Skeletal muscle satellite cell (primary cell): ENCODE data around the gene CPZ.

Experiments used
- H3K27me3 ChIP-seq: 2 replicates; pipeline ENCODE4 v1.7.0; 2013; ENCODE audit warnings: low read length; ENCODE audit not compliant: control insufficient read depth, insufficient read depth
- H3K36me3 ChIP-seq: 2 replicates; pipeline ENCODE4 v1.7.0; 2013; ENCODE audit warnings: mild to moderate bottlenecking, control low read depth, low read length; ENCODE audit not compliant: insufficient read depth
- H3K4me1 ChIP-seq: 2 replicates; pipeline ENCODE4 v1.7.0; 2013; ENCODE audit warnings: low read length; ENCODE audit not compliant: control insufficient read depth, insufficient read depth
- H3K4me2 ChIP-seq: 2 replicates; pipeline ENCODE4 v1.7.0; 2013; ENCODE audit warnings: mild to moderate bottlenecking, low read length
- H3K4me3 ChIP-seq: 2 replicates; pipeline ENCODE4 v1.7.0; 2013; ENCODE audit warnings: low read length
- H3K9ac ChIP-seq: 2 replicates; pipeline ENCODE4 v1.7.0; 2013; ENCODE audit warnings: mild to moderate bottlenecking, low read depth, low read length, moderate library complexity
- H3K9me3 ChIP-seq: replicated peaks from 2 replicates; pipeline ENCODE4 v1.7.0; 2013; ENCODE audit warnings: mild to moderate bottlenecking, control low read depth, low read length

Gene CPZ

GRCh38 chr4:8549352-8549931 is 43.1 kb upstream of the CPZ start:
- Histone ChIP-seq H3K4me2 (no peak overlapping the region), H3K36me3 (no peaks in the 10 kb centered on the region), H3K9me3 (no peaks in the 10 kb centered on the region), H3K4me3 (no peak overlapping the region), H3K9ac (no peak overlapping the region), H3K4me1 (peaks cover 25% of the 10 kb centered on the region), H3K27me3 (peaks cover 14% of the 10 kb centered on the region)

GRCh38 chr4:8550691-8551090 is 41.9 kb upstream of the CPZ start:
- Histone ChIP-seq H3K27me3 (peaks cover 14% of the 10 kb centered on the region), H3K4me3 (no peak overlapping the region), H3K4me2 (no peak overlapping the region), H3K36me3 (no peaks in the 10 kb centered on the region), H3K9me3 (no peaks in the 10 kb centered on the region), H3K4me1 (peaks cover 14% of the 10 kb centered on the region), H3K9ac (no peak overlapping the region)

GRCh38 chr4:8552024-8552423 is 40.5 kb upstream of the CPZ start:
- peaks cover 18% of the 10 kb centered on the region for H3K4me1 ChIP-seq
- no peak overlapping the region for H3K9ac ChIP-seq
- no peak overlapping the region for H3K4me3 ChIP-seq
- H3K36me3 ChIP-seq: no peaks in the 10 kb centered on the region
- H3K9me3 ChIP-seq: no peaks in the 10 kb centered on the region
- H3K27me3 ChIP-seq: peaks cover 14% of the 10 kb centered on the region
- H3K4me2 ChIP-seq: no peak overlapping the region

GRCh38 chr4:8552581-8553205 is 39.9 kb upstream of the CPZ start:
- no peak overlapping the region for H3K4me2 ChIP-seq
- H3K9me3 ChIP-seq: no peaks in the 10 kb centered on the region
- H3K36me3 ChIP-seq: no peaks in the 10 kb centered on the region
- H3K9ac ChIP-seq: no peak overlapping the region
- peaks cover 14% of the 10 kb centered on the region for H3K27me3 ChIP-seq
- H3K4me3 ChIP-seq: no peak overlapping the region
- peaks cover 12% of the 10 kb centered on the region for H3K4me1 ChIP-seq

GRCh38 chr4:8553216-8553615 is 39.3 kb upstream of the CPZ start:
- Histone ChIP-seq H3K9ac (no peak overlapping the region), H3K27me3 (peaks cover 14% of the 10 kb centered on the region), H3K4me1 (peaks cover 12% of the 10 kb centered on the region), H3K36me3 (no peaks in the 10 kb centered on the region), H3K9me3 (no peaks in the 10 kb centered on the region), H3K4me2 (no peak overlapping the region), H3K4me3 (no peak overlapping the region)

GRCh38 chr4:8553991-8554405 is 38.6 kb upstream of the CPZ start:
- H3K4me2 ChIP-seq: no peak overlapping the region
- H3K4me1 ChIP-seq: peaks cover 19% of the 10 kb centered on the region
- H3K9me3 ChIP-seq: no peaks in the 10 kb centered on the region
- no peak overlapping the region for H3K9ac ChIP-seq
- H3K4me3 ChIP-seq: no peak overlapping the region
- H3K36me3 ChIP-seq: no peaks in the 10 kb centered on the region
- H3K27me3 ChIP-seq: peaks cover 14% of the 10 kb centered on the region

- no peak overlapping the region for H3K4me2 ChIP-seq
- H3K4me1 ChIP-seq: peaks cover 19% of the 10 kb centered on the region
- H3K9ac ChIP-seq: no peak overlapping the region
- H3K4me3 ChIP-seq: no peak overlapping the region
- no peaks in the 10 kb centered on the region for H3K36me3 ChIP-seq
- H3K27me3 ChIP-seq: peaks cover 14% of the 10 kb centered on the region
- no peaks in the 10 kb centered on the region for H3K9me3 ChIP-seq
These were observed 37.9 kb upstream of the CPZ start for GRCh38 chr4:8554555-8555100.

GRCh38 chr4:8555716-8556115 is 36.8 kb upstream of the CPZ start:
- Histone ChIP-seq H3K9ac (no peak overlapping the region), H3K4me2 (no peak overlapping the region), H3K4me3 (no peak overlapping the region), H3K4me1 (peaks cover 19% of the 10 kb centered on the region), H3K27me3 (peaks cover 9% of the 10 kb centered on the region), H3K9me3 (no peaks in the 10 kb centered on the region), H3K36me3 (no peaks in the 10 kb centered on the region)

- peaks cover 6% of the 10 kb centered on the region for H3K27me3 ChIP-seq
- H3K4me3 ChIP-seq: no peak overlapping the region
- no peaks in the 10 kb centered on the region for H3K36me3 ChIP-seq
- H3K4me1 ChIP-seq: peaks cover 19% of the 10 kb centered on the region
- no peaks in the 10 kb centered on the region for H3K9me3 ChIP-seq
- no peak overlapping the region for H3K4me2 ChIP-seq
- H3K9ac ChIP-seq: no peak overlapping the region
These were observed 36.0 kb upstream of the CPZ start for GRCh38 chr4:8556341-8557150.

- Histone ChIP-seq H3K27me3 (no peaks in the 10 kb centered on the region), H3K9me3 (no peaks in the 10 kb centered on the region), H3K4me2 (no peak overlapping the region), H3K4me1 (peaks cover 19% of the 10 kb centered on the region), H3K9ac (no peak overlapping the region), H3K36me3 (no peaks in the 10 kb centered on the region), H3K4me3 (no peak overlapping the region)
These were observed 35.2 kb upstream of the CPZ start for GRCh38 chr4:8557151-8558076.
